Hematopoietic multipotent progenitor cell treated with erythropoietin and hydrocortisone succinate and interleukin-3 and kit ligand, for 8 days (in vitro differentiated cells): ENCODE results near the gene SLC37A1.
"Not testable (repeated sequence)": the region's sequence is repeated elsewhere in the genome, so short reads cannot be mapped to it uniquely, and the experiment has no call there.

Experiments
- DNase-seq: peaks from one replicate; pipeline ENCODE4 v3.0.0-alpha.2; 2015

The SLC37A1 gene

DNA sequence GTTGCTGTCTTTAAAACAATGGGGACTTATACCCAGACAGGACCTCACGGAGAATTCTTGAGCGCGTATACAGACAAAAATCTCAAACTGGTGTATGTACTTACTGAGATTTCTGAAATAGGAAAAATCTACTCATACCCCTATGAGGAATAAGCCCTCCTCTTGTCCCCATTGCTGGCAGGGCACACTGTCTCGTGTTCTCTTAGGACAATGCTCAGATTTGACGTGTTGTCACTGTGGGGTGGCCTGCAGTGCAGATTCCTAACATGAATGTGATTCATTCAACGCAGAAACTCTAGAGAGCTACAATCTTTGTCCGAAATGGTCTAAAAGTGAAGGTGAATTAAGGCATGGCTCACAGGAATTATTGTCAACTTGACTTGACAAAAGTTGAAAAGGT lies 108.6 kb downstream of the SLC37A1 start:
- no peak for DNase-seq

DNA sequence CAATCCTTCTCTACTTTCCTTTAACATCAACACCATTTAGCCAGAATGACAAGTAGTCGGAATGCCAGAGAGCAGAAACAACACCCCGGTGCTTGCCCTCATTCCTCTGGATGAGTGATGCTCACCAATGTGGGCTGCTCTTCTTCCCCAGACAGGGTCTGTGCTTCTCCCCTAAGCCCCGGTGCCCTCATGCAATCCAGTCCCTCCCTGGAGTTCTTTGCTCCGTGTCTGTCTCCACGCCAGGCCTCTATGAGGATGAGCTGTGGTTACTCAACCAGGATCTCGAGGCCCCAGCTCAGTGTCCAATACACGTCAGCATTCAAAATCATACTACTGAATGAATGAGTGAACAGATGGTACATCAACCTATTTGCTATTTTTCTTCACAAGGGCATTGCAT lies 110.0 kb downstream of the SLC37A1 start:
- no peak for DNase-seq

- DNase-seq = no peak
Observed at GRCh38 chr21:42624095-42624790, 110.6 kb downstream of the SLC37A1 start.

GRCh38 chr21:42624936-42625335 lies 111.3 kb downstream of the SLC37A1 start:
- no peak for DNase-seq

DNA sequence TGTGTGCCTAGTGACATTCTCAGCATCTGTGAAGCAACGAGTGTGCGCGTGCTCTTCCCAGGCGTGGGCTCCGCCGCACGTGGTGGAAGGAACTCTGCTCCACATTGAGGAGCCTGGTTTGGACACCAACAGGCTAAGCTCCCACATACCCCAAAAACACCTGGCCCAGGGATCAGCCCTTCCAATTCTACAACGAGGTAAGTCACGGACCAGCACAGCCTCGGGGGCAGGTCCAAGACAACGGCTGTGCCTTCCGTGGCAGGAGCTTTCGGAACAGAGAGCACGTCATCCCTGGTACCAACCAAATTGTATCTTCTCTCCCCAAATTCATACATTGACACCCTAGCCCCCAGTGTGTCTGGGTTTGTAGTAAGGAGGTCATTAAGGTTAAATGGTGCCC lies 112.5 kb downstream of the SLC37A1 start:
- no peak for DNase-seq

GRCh38 chr21:42627527-42628289 lies 114.1 kb downstream of the SLC37A1 start:
- DNase-seq = no peak

- DNase-seq = not testable (repeated sequence)
Observed at GRCh38 chr21:42628466-42629061, 114.9 kb downstream of the SLC37A1 start.

DNA sequence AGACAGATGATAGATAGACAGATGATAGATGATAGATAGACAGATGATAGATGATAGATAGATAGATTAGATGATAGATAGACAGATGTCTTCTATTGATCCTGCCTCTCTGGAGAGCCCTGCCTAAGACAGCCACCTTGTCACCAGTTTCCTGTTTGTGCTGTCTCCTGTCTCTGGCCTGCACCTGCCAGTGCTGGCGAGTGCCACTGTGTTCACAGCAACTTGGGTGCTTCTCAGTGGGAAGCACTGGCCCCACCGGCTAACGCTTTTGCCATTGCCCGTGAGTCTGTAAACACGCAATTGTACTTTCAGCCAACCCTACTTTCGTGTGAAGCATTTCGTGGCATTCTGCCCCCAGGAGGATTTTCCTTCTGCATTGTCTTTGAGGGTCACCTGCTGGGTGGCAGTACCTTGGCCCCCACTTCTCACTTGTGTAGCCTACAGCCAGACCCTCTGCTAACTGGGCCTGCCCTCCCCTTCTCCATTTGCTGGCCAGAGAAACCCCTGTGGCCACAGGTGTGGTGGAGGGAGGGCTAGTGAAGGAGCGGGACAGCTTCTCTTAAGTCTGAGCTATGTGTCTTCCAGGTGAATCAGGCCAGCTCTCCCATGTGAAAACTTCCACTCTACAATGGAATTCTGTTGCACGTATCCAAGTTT lies 116.4 kb downstream of the SLC37A1 start:
- no peak for DNase-seq

- DNase-seq = no peak
Observed at GRCh38 chr21:42630626-42631025, 117.0 kb downstream of the SLC37A1 start.
